DOHH2 (cell line): ENCODE data around the gene VWA1.

Experiments used
- CTCF ChIP-seq: fragments of 200-600 bp; sonication (generic); IDR thresholded peaks from one replicate; pipeline ENCODE4 v1.5.1; 2014; ENCODE audit warnings: antibody characterized with exemption, mild to moderate bottlenecking, low read depth, low read length; ENCODE audit not compliant: poor library complexity, severe bottlenecking
- EZH2phosphoT487 ChIP-seq: fragments of 200-600 bp; sonication (generic); IDR thresholded peaks from 2 replicates; pipeline ENCODE4 v1.6.1; 2017; ENCODE audit warnings: borderline replicate concordance, mild to moderate bottlenecking, antibody characterized with exemption, low read length, moderate library complexity, mixed read lengths

DNA sequence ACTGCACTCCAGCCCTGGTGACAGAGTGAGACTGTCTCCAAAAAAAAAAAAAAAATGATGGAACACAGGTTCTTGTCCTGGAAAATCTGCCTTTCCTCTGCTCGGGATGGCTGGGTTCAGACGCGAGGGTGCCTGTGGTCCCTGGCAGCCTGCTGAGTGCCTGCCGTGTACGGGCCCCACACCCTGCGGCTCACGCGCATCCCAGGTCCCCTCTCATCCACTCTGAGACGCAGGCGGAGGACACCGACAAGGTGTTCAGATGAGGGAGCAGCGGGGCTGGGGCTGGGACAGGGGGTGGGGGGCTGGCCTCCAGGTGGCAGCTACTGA, 10.1 kb upstream of the VWA1 start:
- no peak for TF ChIP-seq CTCF
- TF ChIP-seq EZH2phosphoT487 = no peak
